ENCODE data around the gene VAPB. TPM values are rescaled to one million over a fixed set of nuclear protein-coding genes. Genes with fewer than 3 reads are reported as not detected.

VAPB gene
- total and polyA plus RNA-seq, 2 experiments from 2014 or later, result 8.8 to 37.0 TPM

DNA sequence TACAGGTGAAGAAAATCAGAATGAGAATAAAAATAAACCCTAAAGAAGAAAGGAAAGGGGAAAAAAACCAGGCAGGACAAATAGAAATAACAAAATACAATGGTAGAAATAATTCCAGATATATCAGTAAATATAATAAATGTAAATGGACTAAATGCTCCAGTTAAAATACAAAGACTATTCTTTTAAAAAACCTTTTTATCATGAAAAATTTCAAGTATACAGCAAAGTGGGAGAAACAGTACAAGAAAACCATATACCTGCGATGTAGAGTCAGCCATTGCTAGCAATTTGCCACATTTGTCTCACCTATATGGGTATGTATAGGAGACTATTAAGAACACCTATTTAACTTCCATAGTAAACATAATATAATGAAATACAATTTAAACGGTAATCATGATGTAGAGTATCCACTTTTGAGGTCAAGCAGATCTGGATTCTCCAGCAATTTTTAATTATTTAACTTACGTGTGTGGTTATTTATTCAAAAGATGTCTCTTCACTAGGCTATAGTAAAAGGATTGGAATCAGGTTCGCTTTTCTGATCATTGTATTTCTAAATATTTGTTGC lies 914 bp upstream of the VAPB start:
- H3K36me3 ChIP-seq (ENCODE audit: low read depth), result no peaks in the 10 kb centered on the region
- no peaks in the 10 kb centered on the region for H3K27me3 ChIP-seq (replicated peaks; ENCODE audit: insufficient read depth)
- WGBS, 2 experiments (ENCODE audit: low coverage in 1 of 2, low lambda C conversion rate in 2 of 2, missing lambda C conversion rate in 2 of 2), result 54 to 57% methylated on average over 4 of the region's 4 CpGs
- in situ Hi-C loops (cut with MboI), result no loop called here
- no peaks in the 10 kb centered on the region for H3K9me2 ChIP-seq (ENCODE audit: insufficient read depth)
- peaks cover 13% of the 10 kb centered on the region for H3F3A ChIP-seq (ENCODE audit: insufficient read depth)
- peak overlapping the region; percentile 96 for H3K9ac ChIP-seq
- H3K4me3 ChIP-seq, result peak overlapping the region; percentile 89
- no peak overlapping the region for H3K27ac ChIP-seq
- DNase-seq, result no peak
- peak overlapping the region; percentile 58 for H3K4me2 ChIP-seq (ENCODE audit: unreplicated experiment)
- H2AFZ ChIP-seq, result peak overlapping the region; percentile 76
- peaks cover 21% of the 10 kb centered on the region for H3K4me1 ChIP-seq (ENCODE audit: insufficient read depth)
- H3K9me3 ChIP-seq (ENCODE audit: low read depth), result no peaks in the 10 kb centered on the region
- H4K20me1 ChIP-seq (ENCODE audit: insufficient read depth), result peaks cover 8% of the 10 kb centered on the region; the same call in 1 of the 2 replicates
- H3K79me2 ChIP-seq (ENCODE audit: insufficient read depth), result peaks cover 40% of the 10 kb centered on the region
- TF ChIP-seq EZH2 (IDR thresholded peaks at IDR 0.05; ENCODE audit: insufficient read depth, poor library complexity, severe bottlenecking) (no peak), EZH2phosphoT487 (IDR thresholded peaks at IDR 0.05; ENCODE audit: insufficient read depth, low read depth) (no peak)

DNA sequence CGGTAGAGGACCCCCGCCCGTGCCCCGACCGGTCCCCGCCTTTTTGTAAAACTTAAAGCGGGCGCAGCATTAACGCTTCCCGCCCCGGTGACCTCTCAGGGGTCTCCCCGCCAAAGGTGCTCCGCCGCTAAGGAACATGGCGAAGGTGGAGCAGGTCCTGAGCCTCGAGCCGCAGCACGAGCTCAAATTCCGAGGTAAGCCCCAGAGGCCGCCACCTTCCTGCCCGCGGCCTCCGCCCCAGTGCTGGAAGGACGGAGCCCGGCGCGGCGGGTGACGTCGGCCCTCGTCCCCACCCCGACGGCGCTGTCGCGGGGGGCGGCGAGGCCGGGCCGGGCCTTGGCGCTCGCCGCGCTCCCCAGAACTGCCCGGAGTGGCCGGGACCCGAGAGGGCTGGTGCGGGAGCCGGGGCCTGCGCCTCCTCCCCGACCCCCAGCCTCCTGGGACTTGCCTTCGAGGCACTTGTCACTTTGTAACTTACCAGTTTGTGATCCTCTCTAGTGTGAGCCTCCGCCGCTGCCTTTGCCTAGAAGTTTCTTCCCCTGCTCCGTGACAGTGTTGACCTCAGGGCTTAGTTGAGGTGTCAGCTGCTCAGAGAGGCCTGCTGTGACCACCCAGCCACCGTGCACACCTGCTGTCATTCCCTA lies 417 bp downstream of the VAPB start:
- Histone ChIP-seq H3K79me2 (ENCODE audit: insufficient read depth) (peaks cover 53% of the 10 kb centered on the region), H3K36me3 (ENCODE audit: low read depth) (no peaks in the 10 kb centered on the region), H3F3A (ENCODE audit: insufficient read depth) (peaks cover 20% of the 10 kb centered on the region), H3K9me3 (ENCODE audit: low read depth) (no peaks in the 10 kb centered on the region), H3K9me2 (ENCODE audit: insufficient read depth) (no peaks in the 10 kb centered on the region), H3K27ac (peak overlapping the region; percentile 86), H3K9ac (peak overlapping the region; percentile 96), H3K4me2 (ENCODE audit: unreplicated experiment) (peak overlapping the region; percentile 82), H2AFZ (peak overlapping the region; percentile 79), H4K20me1 (ENCODE audit: insufficient read depth) (peaks cover 8% of the 10 kb centered on the region; the same call in 1 of the 2 replicates), H3K4me3 (peak overlapping the region; percentile 89), H3K4me1 (ENCODE audit: insufficient read depth) (peaks cover 31% of the 10 kb centered on the region), H3K27me3 (replicated peaks; ENCODE audit: insufficient read depth) (no peaks in the 10 kb centered on the region)
- WGBS, 2 experiments (ENCODE audit: low coverage in 1 of 2, low lambda C conversion rate in 2 of 2, missing lambda C conversion rate in 2 of 2), result 2 to 3% methylated on average over 39 to 56 of the region's 56 CpGs
- TF ChIP-seq EZH2phosphoT487 (IDR thresholded peaks at IDR 0.05; ENCODE audit: insufficient read depth, low read depth), result no peak
- TF ChIP-seq EZH2 (IDR thresholded peaks at IDR 0.05; ENCODE audit: insufficient read depth, poor library complexity, severe bottlenecking), result no peak
- in situ Hi-C loops (cut with MboI), result no loop called here
- DNase-seq, result peak; percentile 83

DNA sequence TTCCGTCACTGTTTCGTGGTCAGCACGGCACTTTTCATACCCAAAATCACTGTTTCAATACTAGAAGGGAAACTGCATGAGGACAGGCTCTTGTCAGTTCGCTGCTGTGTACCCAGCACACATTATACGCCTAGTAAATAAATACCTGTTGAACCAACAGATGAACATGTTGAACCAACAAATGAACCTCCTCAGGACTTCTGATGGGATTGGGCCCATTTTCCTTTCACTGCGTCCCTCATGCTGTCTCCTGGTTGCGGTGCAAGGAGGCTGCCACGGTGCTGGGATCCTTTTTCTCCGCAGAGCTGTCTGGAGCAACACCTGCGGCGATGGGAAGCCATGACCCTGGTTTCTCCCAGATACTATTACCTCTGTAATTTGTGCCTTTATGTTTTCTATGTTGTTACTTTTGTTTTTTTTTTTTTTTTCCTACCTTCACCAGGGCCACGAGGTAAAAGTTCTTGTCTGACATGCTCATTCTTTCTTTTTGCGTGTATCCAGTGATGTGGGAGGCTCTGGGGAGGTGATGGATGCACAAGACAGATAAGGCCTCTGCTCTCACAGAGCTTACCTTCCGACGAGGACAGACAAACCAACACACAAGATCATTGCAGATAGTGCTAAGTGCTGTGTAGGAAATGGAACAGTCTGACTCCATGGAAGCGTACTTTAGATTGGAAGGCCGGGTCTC lies 1.1 kb downstream of the VAPB start:
- H3K9me2 ChIP-seq (ENCODE audit: insufficient read depth), result no peaks in the 10 kb centered on the region
- peaks cover 31% of the 10 kb centered on the region for H3K4me1 ChIP-seq (ENCODE audit: insufficient read depth)
- in situ Hi-C loops (cut with MboI), result no loop called here
- no peak for DNase-seq
- H3K79me2 ChIP-seq (ENCODE audit: insufficient read depth), result peaks cover 60% of the 10 kb centered on the region
- H3K27ac ChIP-seq, result peak overlapping the region; percentile 86
- peak overlapping the region; percentile 82 for H3K4me2 ChIP-seq (ENCODE audit: unreplicated experiment)
- no peak for TF ChIP-seq EZH2 (IDR thresholded peaks at IDR 0.05; ENCODE audit: insufficient read depth, poor library complexity, severe bottlenecking)
- TF ChIP-seq EZH2phosphoT487 (IDR thresholded peaks at IDR 0.05; ENCODE audit: insufficient read depth, low read depth), result no peak
- no peaks in the 10 kb centered on the region for H3K27me3 ChIP-seq (replicated peaks; ENCODE audit: insufficient read depth)
- no peaks in the 10 kb centered on the region for H3K36me3 ChIP-seq (ENCODE audit: low read depth)
- no peaks in the 10 kb centered on the region for H3K9me3 ChIP-seq (ENCODE audit: low read depth)
- H3K4me3 ChIP-seq, result peak overlapping the region; percentile 89
- peak overlapping the region; percentile 96 for H3K9ac ChIP-seq
- H4K20me1 ChIP-seq (ENCODE audit: insufficient read depth), result peaks cover 8% of the 10 kb centered on the region; the same call in 1 of the 2 replicates
- peak overlapping the region; percentile 79 for H2AFZ ChIP-seq
- peaks cover 20% of the 10 kb centered on the region for H3F3A ChIP-seq (ENCODE audit: insufficient read depth)
- 63 to 66% methylated on average over 17 of the region's 17 CpGs for WGBS, 2 experiments (ENCODE audit: low coverage in 1 of 2, low lambda C conversion rate in 2 of 2, missing lambda C conversion rate in 2 of 2)

DNA sequence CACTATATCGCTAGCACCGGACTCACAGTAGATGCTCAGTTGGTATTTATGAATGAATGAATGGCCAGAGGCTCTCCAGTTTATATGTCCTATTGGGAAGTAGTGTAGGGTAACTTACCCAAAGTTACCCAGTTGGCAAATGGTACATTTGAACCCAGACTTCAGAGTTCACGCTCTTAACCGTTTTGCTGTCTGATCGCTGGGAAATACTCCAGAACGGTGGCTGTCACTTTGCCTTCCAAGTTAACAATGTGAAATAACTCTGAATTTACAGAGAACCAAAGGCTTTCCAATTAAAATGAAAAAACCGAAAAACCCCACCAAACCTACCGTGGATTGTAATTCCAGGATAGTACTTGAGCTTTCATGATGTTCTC lies 1.6 kb downstream of the VAPB start:
- in situ Hi-C loops (cut with MboI), result no loop called here
- WGBS, 2 experiments (ENCODE audit: low coverage in 1 of 2, low lambda C conversion rate in 2 of 2, missing lambda C conversion rate in 2 of 2), result 90 to 91% methylated on average over 8 of the region's 8 CpGs
- Histone ChIP-seq H3K36me3 (ENCODE audit: low read depth) (no peaks in the 10 kb centered on the region), H3K4me2 (ENCODE audit: unreplicated experiment) (peak overlapping the region; percentile 82), H3K4me3 (peak overlapping the region; percentile 89), H3K9ac (no peak overlapping the region), H3K27ac (peak overlapping the region; percentile 25; the same call in 1 of the 2 replicates), H3K9me2 (ENCODE audit: insufficient read depth) (no peaks in the 10 kb centered on the region), H3K4me1 (ENCODE audit: insufficient read depth) (peaks cover 31% of the 10 kb centered on the region), H3K9me3 (ENCODE audit: low read depth) (no peaks in the 10 kb centered on the region), H3F3A (ENCODE audit: insufficient read depth) (peaks cover 20% of the 10 kb centered on the region), H2AFZ (no peak overlapping the region), H3K27me3 (replicated peaks; ENCODE audit: insufficient read depth) (no peaks in the 10 kb centered on the region), H4K20me1 (ENCODE audit: insufficient read depth) (peaks cover 8% of the 10 kb centered on the region; the same call in 1 of the 2 replicates), H3K79me2 (ENCODE audit: insufficient read depth) (peaks cover 65% of the 10 kb centered on the region)
- TF ChIP-seq EZH2phosphoT487 (IDR thresholded peaks at IDR 0.05; ENCODE audit: insufficient read depth, low read depth) (no peak), EZH2 (IDR thresholded peaks at IDR 0.05; ENCODE audit: insufficient read depth, poor library complexity, severe bottlenecking) (no peak)
- no peak for DNase-seq

All from GM23248 (cell line).